Hepatocyte (in vitro differentiated cells): ENCODE results near the gene ACTG1. TPM values are rescaled to one million over a fixed set of nuclear protein-coding genes. Genes with fewer than 3 reads are reported as not detected.

ENCODE experiments used
- DNase-seq: peaks from one replicate; pipeline ENCODE4 v3.0.0-alpha.2; 2016; ENCODE audit warnings: low spot score
- H2AFZ ChIP-seq: fragments of 200-600 bp; sonication (generic); 2 replicates; pipeline ENCODE4 v1.6.0; 2016; ENCODE audit warnings: antibody characterized with exemption, mild to moderate bottlenecking
- H3K27ac ChIP-seq: fragments of 200-600 bp; sonication (generic); 2 replicates; pipeline ENCODE4 v1.5.1; 2016; ENCODE audit warnings: mild to moderate bottlenecking
- H3K27me3 ChIP-seq: fragments of 200-600 bp; sonication (generic); 2 replicates; pipeline ENCODE4 v1.6.1; 2016
- H3K36me3 ChIP-seq: fragments of 200-600 bp; sonication (generic); replicated peaks from 2 replicates; pipeline ENCODE4 v1.5.1; 2016; ENCODE audit warnings: low read depth; ENCODE audit not compliant: insufficient read depth
- H3K4me1 ChIP-seq: fragments of 200-600 bp; sonication (generic); 2 replicates; pipeline ENCODE4 v1.5.1; 2016; ENCODE audit warnings: mild to moderate bottlenecking, moderate library complexity; ENCODE audit not compliant: insufficient read depth
- H3K4me2 ChIP-seq: fragments of 200-600 bp; sonication (generic); 2 replicates; pipeline ENCODE4 v1.6.0; 2016
- H3K4me3 ChIP-seq: fragments of 200-600 bp; sonication (generic); 2 replicates; pipeline ENCODE4 v1.5.1; 2016; ENCODE audit warnings: mild to moderate bottlenecking
- H3K79me2 ChIP-seq: fragments of 200-600 bp; sonication (generic); 2 replicates; pipeline ENCODE4 v1.6.0; 2017; ENCODE audit warnings: mild to moderate bottlenecking
- H3K9me2 ChIP-seq: fragments of 200-600 bp; sonication (generic); replicated peaks from 2 replicates; pipeline ENCODE4 v1.6.0; 2017; ENCODE audit warnings: mild to moderate bottlenecking; ENCODE audit not compliant: insufficient read depth
- H3K9me3 ChIP-seq: fragments of 200-600 bp; sonication (generic); 2 replicates; pipeline ENCODE4 v1.5.1; 2016; ENCODE audit warnings: low read depth, mild to moderate bottlenecking
- H4K20me1 ChIP-seq: fragments of 200-600 bp; sonication (generic); 2 replicates; pipeline ENCODE4 v1.6.0; 2016; ENCODE audit warnings: mild to moderate bottlenecking; ENCODE audit not compliant: insufficient read depth, poor library complexity, severe bottlenecking
- CTCF ChIP-seq: fragments of 200-600 bp; sonication (generic); IDR thresholded peaks from 2 replicates; pipeline ENCODE4 v1.5.1; 2016; ENCODE audit warnings: antibody characterized with exemption, mild to moderate bottlenecking; ENCODE audit not compliant: poor library complexity
- EZH2 ChIP-seq: fragments of 200-600 bp; sonication (generic); IDR thresholded peaks from 2 replicates; pipeline ENCODE4 v1.6.1; 2016; ENCODE audit warnings: antibody characterized with exemption, mild to moderate bottlenecking, borderline replicate concordance
- EZH2phosphoT487 ChIP-seq: fragments of 200-600 bp; sonication (generic); IDR thresholded peaks from one replicate; pipeline ENCODE4 v1.6.1; 2018; ENCODE audit warnings: antibody characterized with exemption, mild to moderate bottlenecking, low read depth, moderate library complexity; ENCODE audit not compliant: unreplicated experiment, severe bottlenecking
- WGBS: methylation state at CpG from one replicate; pipeline ENCODE4 v1.1.6; 2016; ENCODE audit warnings: low lambda C conversion rate; ENCODE audit errors: missing lambda C conversion rate; 5-methylcytosine and 5-hydroxymethylcytosine counted together
- polyA plus RNA-seq: library from polyadenylated mRNA; unstranded; fragments of >200 nt; fragmentation: Nextera tagmentation; extraction: Ambion mirVana; gene quantifications from 2 replicates; pipeline ENCODE4 v1.2.1, GENCODE V29; 2016
- total RNA-seq: library from RNA; depleted of rRNA; stranded (reverse); fragments of >200 nt; gene quantifications from 2 replicates; pipeline ENCODE4 v1.2.3, GENCODE V29; 2014

The ACTG1 gene
- total RNA-seq (3,207 and 3,298 TPM in 2 replicates), polyA plus RNA-seq (2,719 and 2,832 TPM in 2 replicates)

DNA sequence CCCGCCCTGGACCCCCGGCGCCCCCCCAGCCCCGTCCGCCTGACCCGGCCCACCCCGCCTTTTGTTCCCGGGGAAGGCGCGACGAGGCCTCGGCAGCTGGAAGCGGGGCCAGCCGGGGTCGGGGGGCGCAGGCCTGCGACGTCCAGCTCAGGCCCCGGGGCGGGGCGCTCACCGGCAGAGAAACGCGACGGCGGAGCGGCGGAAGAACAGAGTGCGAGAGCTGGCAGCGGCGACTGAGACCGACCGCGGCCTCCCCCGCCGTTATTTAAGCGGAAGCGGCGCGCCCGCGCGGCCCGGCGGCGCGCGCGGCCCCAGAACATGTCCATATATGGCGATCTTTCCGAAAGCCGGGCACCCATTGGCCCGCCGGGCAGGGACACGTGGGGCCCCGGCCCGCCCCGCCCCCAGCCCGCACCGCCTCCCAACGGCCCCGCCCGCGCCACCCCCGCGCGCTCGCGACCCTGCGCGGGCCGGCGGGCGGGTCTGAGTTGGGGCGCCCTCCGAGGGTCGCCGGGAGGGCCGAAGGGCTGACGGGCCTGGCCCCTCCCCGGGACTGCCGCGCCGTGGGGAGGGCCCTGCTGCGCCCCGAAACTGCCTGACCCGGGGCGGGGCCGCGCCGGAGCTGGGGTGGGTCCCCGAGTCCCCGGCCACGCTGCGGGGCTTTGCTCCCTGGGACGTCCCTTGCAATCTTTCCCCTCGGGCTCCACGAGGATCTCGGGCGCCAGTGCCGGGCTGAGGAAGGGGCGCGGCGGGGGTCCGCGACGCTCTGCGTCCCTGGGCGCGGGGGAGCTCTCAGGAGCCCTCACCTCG, at the start of gene ACTG1:
Gene ACTG1, minus strand, starts transcription at position 238 of the 810 bp plus-strand sequence. CDS start 445 bp downstream, outside the sequence.
- H3K9me2 ChIP-seq = no peaks in the 10 kb centered on the region
- H3K9me3 ChIP-seq = no peaks in the 10 kb centered on the region
- H4K20me1 ChIP-seq = peaks cover 59% of the 10 kb centered on the region
- H3K27ac ChIP-seq = peak within 1 kb of the TSS; percentile 100
- peaks cover 9% of the 10 kb centered on the region for H3K36me3 ChIP-seq
- peaks cover 77% of the 10 kb centered on the region for H3K79me2 ChIP-seq
- no peaks in the 10 kb centered on the region for H3K27me3 ChIP-seq
- peak within 1 kb of the TSS; percentile 91 for H3K4me3 ChIP-seq
- peak within 1 kb of the TSS; percentile 31 for H2AFZ ChIP-seq
- TF ChIP-seq EZH2phosphoT487 (no peak), CTCF (no peak), EZH2 (no peak)
- WGBS = 1% methylated on average over 42 of the region's 111 CpGs
- peak within 1 kb of the TSS; percentile 100 for H3K4me2 ChIP-seq
- peak; percentile 97 for DNase-seq
- H3K4me1 ChIP-seq = peaks cover 33% of the 10 kb centered on the region

DNA sequence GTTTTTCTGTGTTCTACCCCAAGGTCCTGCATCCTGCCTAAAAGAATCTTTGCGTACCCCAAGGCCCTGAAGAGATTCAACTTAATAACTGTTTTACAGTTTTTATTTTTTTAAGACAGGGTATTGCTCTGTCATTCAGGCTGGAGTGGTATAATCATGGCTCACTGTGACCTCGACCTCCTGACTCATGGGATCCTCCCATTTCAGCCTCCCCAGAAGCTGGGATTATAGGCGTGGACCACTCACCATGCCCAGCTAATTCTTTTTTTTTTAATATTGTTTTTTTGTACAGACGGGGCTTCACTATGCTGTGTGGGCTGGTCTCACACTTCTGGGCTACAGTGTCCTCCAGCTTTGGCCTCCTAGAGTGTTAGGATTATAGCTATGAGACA, 48.9 kb upstream of the ACTG1 start:
- Histone ChIP-seq H3K4me3 (no peak overlapping the region), H4K20me1 (no peaks in the 10 kb centered on the region), H3K79me2 (no peaks in the 10 kb centered on the region), H3K4me1 (peaks cover 13% of the 10 kb centered on the region), H3K9me3 (no peaks in the 10 kb centered on the region), H3K36me3 (no peaks in the 10 kb centered on the region), H3K27me3 (no peaks in the 10 kb centered on the region), H3K4me2 (no peak overlapping the region), H3K27ac (no peak overlapping the region), H2AFZ (no peak overlapping the region), H3K9me2 (no peaks in the 10 kb centered on the region)
- TF ChIP-seq CTCF (no peak), EZH2phosphoT487 (no peak), EZH2 (no peak)
- 97% methylated on average over 4 of the region's 4 CpGs for WGBS
- no peak for DNase-seq

DNA sequence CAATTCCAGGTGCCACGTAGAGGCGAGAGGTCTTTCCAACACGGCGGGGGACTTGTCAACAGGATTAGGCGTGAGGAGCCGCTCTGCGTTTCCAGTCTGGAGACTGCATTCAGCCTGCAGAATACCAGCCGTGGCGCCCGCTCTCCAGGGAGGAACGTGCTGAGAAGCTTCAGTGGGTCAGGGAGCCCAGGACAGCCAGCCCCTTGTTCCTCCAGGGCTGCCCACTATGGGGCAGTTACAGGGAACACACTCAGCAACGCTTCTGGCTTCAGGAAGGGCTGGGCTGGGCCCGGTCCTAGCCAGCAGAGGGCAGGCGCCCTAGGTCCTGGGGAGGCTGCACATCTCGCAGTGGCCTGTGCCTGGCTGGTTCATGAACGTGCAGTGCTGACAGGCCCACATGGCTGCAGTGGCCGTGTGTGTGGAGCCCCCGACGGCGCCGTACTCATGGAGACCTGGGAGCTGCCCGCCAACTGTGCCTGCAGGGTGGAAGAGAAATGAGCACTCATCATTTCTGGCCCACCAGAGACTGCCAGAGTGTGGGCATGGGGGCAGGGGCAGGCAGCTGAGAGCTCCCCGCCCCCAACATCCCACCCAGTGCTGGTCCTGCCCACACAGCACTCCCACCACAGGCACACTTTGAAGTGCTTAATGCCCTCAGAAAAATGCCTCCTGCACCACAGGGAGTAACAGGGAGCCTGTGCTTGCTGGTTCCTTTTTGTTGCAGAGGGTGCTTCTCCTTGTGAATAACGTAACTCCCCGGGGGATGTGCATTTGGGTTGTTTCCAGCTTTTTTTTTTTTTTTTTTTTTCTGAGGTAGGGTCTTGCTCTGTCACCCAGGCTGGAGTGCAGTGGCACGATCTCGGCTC, 46.6 kb upstream of the ACTG1 start:
- H2AFZ ChIP-seq = no peak overlapping the region
- no peaks in the 10 kb centered on the region for H3K9me2 ChIP-seq
- no peaks in the 10 kb centered on the region for H3K79me2 ChIP-seq
- H3K27me3 ChIP-seq = no peaks in the 10 kb centered on the region
- H3K4me3 ChIP-seq = no peak overlapping the region
- H4K20me1 ChIP-seq = no peaks in the 10 kb centered on the region
- no peaks in the 10 kb centered on the region for H3K9me3 ChIP-seq
- no peak overlapping the region for H3K4me2 ChIP-seq
- H3K4me1 ChIP-seq = peaks cover 7% of the 10 kb centered on the region
- no peaks in the 10 kb centered on the region for H3K36me3 ChIP-seq
- 89% methylated on average over 26 of the region's 27 CpGs for WGBS
- DNase-seq = no peak
- H3K27ac ChIP-seq = no peak overlapping the region
- TF ChIP-seq EZH2phosphoT487 = no peak
- no peak for TF ChIP-seq CTCF
- TF ChIP-seq EZH2 = no peak
